HG03575 (cell line): ENCODE results near the gene RBM19.
A peak's percentile ranks its signal among the peaks of the same experiment; 100 is the strongest.
"Not testable (repeated sequence)": the region's sequence is repeated elsewhere in the genome, so short reads cannot be mapped to it uniquely, and the experiment has no call there.

Experiments
- ATAC-seq: cut with Tn5 transposase; IDR thresholded peaks from one replicate; pipeline ENCODE4 v1.9.1; 2021; ENCODE audit not compliant: unreplicated experiment, insufficient number of reproducible peaks, low FRiP score; ENCODE audit errors: extremely low read depth

Gene RBM19, protein sequence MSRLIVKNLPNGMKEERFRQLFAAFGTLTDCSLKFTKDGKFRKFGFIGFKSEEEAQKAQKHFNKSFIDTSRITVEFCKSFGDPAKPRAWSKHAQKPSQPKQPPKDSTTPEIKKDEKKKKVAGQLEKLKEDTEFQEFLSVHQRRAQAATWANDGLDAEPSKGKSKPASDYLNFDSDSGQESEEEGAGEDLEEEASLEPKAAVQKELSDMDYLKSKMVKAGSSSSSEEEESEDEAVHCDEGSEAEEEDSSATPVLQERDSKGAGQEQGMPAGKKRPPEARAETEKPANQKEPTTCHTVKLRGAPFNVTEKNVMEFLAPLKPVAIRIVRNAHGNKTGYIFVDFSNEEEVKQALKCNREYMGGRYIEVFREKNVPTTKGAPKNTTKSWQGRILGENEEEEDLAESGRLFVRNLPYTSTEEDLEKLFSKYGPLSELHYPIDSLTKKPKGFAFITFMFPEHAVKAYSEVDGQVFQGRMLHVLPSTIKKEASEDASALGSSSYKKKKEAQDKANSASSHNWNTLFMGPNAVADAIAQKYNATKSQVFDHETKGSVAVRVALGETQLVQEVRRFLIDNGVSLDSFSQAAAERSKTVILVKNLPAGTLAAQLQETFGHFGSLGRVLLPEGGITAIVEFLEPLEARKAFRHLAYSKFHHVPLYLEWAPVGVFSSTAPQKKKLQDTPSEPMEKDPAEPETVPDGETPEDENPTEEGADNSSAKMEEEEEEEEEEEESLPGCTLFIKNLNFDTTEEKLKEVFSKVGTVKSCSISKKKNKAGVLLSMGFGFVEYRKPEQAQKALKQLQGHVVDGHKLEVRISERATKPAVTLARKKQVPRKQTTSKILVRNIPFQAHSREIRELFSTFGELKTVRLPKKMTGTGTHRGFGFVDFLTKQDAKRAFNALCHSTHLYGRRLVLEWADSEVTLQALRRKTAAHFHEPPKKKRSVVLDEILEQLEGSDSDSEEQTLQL

GRCh38 chr12:113965951-113966797 is at the start of gene RBM19:
RBM19 (minus strand) TSS chr12:113966325; CDS start chr12:113966227, 98 bp downstream.
- peak; percentile 87 for ATAC-seq

GRCh38 chr12:114015851-114016250 is 49.7 kb upstream of the RBM19 start:
- ATAC-seq = no peak

DNA sequence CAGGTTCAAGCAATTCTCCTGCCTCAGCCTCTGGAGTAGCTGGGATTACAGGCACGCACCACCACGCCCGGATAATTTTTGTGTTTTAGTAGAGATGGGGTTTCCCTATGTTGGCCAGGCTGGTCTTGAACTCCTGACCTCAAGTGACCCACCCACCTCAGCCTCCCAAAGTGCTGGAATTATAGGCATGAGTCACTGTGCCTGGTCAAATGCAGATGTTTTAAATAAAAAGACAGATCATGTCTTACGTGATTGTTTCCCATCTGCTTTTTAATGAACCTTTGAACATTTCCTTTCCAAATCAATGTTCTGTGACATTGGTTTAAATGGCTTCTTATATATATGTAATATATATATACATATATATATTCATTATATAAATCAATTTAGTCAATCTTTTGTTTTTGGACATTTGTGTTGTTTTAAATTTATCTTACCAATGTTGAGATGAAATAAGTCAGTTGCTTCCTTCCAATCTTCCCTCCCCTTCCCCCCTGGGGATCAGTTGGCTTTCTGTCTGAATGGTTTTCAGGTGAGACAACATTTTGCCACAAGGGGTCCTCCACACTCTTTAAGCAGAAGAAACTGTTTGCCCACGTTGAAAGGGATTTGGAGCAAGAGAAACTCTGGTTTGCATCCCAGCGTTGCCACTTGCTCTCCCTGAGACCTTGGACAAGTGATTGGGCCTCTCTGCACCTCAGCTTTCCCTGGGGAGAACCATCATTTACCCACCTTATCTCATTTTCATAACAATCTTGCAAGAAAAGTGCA is 47.6 kb upstream of the RBM19 start:
- no peak for ATAC-seq

DNA sequence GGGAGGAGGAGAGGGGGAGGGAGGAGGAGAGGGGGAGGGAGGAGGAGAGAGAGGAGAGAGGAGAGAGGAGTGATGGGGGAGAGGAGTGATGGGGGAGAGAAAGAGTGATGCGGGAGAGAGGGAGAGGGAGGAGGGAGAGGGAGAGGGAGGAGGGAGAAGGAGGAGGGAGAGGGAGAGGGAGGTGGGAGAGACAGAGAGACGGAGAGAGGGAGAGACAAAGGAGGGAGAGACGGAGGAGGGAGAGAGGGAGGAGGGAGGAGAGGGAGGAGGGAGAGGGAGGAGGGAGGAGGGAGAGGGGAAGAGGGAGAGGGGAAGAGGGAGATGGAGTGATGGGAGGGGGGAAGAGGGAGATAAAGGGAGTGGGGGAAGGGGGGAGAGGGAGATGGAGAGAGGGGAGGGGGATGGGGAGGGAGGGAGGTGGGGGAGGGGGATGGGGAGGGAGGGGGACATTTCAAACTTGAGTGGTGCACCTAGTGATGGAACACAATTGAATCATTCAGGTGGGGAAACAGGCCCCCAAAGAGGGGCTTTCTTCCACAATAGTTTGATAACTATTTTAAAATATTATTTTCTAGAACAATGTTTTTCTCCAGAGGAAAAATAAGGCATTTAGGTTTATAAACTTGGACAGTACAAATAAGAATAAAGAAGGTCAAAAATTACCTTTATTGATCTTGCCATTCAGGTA is 46.8 kb upstream of the RBM19 start:
- ATAC-seq = no peak

DNA sequence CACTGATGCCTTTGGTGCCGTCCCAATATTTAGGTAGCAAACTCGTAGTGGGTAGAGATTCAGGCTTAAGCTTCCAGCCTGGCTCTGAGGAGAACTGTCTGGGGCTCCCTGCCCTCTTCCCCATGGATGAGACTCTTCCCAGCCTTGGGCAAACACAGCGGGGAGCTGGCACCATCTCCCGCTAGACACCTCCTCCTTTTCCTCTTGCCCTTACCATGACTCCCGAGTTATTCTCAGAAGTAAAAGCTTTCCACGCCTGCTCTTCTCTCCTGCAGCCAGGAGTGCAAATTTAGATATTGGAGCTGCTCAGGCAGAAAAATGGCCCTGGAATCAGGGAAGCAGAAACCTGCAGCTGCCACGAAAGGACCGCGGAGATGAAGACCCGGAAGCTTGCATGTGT is 45.6 kb upstream of the RBM19 start:
- ATAC-seq = no peak

DNA sequence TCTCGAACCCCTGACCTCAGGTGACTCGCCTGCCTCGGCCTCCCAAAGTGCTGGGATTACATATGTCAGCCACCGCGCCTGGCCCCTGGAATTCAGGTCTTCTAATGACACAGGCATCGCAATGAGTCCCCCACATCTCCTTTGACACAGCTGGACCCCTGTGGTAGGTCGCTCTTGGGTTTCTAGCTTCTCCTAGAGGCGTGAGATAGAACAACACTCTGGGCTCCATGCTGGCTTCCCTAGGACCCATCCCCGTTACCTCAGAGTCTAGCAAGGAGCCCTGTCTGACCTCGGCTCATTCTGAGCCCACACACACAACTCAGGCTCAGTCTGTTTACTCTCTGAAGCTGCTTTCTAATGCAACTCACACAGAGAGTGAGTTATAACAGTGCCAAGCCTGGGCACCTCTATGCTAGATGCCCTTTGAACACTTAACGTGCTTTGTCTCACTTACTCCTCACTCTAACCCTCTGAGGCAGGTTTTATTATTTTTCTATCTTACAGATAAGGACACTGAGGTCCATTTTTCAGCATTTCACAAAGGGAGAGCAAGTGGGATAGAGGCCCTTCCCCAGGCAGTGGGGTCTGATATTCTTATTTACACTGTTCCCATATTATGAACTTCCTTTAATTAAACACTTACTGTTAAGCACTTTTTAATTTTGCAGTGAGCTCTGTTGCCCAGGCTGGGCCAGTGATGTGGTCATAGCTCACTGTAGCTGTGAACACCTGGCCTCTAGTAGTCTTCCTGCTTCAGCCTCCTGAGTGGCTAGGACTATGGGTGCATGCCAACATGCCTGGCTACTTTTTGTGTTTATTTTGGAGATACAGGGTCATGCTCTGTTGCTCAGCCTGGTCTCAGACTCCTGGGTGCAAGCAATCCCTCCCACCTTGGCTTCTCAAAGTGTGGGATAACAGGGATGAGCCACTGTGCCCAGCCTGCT is 40.6 kb upstream of the RBM19 start:
- no peak for ATAC-seq

DNA sequence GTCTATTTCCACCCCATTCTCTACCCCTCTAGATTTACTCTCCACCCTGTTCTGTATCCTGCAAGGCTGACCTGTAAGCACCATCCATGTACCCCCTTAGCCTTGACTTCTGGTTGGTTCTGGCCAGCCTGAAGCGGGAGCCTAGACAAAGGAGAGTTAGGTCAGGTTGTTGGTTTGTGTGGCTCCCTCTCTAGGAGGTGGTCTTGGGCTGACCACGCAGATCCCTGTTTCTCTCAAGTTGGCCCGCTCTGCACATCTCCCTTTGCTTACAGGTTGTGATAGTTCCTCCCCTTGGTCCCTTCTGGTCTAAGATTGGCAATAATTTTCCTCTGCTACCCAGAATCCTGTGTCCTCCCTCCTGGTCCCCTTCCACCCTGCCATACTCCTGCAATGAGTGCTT is 38.3 kb upstream of the RBM19 start:
- no peak for ATAC-seq

GRCh38 chr12:114003286-114003685 is 37.2 kb upstream of the RBM19 start:
- no peak for ATAC-seq

- ATAC-seq = no peak
These were observed 35.6 kb upstream of the RBM19 start for GRCh38 chr12:114001511-114002340.

- ATAC-seq = no peak
These were observed 34.7 kb upstream of the RBM19 start for GRCh38 chr12:114000861-114001260.

GRCh38 chr12:114000261-114000660 is 34.1 kb upstream of the RBM19 start:
- ATAC-seq = not testable (repeated sequence)

- no peak for ATAC-seq
These were observed 31.2 kb upstream of the RBM19 start for GRCh38 chr12:113997365-113997764.

DNA sequence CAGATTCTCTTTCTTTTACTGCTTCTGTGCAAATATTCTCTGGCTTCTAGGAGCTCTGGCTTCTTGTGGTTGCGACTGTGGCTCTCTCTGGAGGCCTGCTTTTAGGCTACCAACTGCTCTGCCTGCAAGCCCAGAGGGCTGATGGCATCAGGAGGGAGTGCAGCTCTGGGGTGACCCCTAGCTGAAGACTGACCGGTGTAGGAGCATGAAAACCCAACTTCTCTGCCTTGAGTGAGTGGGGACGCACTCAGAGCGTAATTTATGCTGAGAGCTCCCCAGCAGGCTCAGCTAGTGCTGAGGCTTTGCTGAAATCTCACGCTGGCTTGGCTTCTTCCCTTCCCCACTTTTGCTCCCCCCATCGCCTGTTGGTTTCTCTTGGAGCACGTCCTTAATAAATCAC is 29.9 kb upstream of the RBM19 start:
- ATAC-seq = no peak

- ATAC-seq = no peak
These were observed 27.9 kb upstream of the RBM19 start for GRCh38 chr12:113994051-113994450.

GRCh38 chr12:113992751-113993150 is 26.6 kb upstream of the RBM19 start:
- ATAC-seq = not testable (repeated sequence)
